B cell (primary cell): ENCODE data around the gene KIAA0232. TPM values are rescaled to one million over a fixed set of nuclear protein-coding genes. Genes with fewer than 3 reads are reported as not detected.

Experiments
- ATAC-seq: fragments of 200-7000 bp; cut with Tn5 transposase; one replicate; pipeline ENCODE4 v1.10.0; 2021; ENCODE audit warnings: low read depth, mild to moderate bottlenecking, moderate number of reproducible peaks, moderate library complexity
- CTCF ChIA-PET: fragments of 350-600 bp; sonication (Branson Sonifier 250); formaldehyde crosslinking; loops from one replicate; lab custom pipeline; 2021; ENCODE audit warnings: antibody characterized with exemption, inconsistent platforms; lab: Charles Lee
- POLR2A ChIA-PET: fragments of 350-600 bp; sonication (Branson Sonifier 250); formaldehyde crosslinking; loops from one replicate; lab custom pipeline; 2021; ENCODE audit warnings: antibody characterized with exemption; lab: Charles Lee
- DNase-seq: peaks from one replicate; pipeline ENCODE4 v3.0.0; 2013
- H2AFZ ChIP-seq: 2 replicates; pipeline ENCODE4 v1.6.1; 2012; ENCODE audit warnings: mild to moderate bottlenecking, low read depth, low read length; ENCODE audit not compliant: insufficient read depth, poor library complexity, severe bottlenecking
- H3K27ac ChIP-seq, 2 donors: 1 replicate in 1 of 2; 2 replicates in 1 of 2; pipeline ENCODE4 v1.5.1; 2012 to 2013; ENCODE audit warnings: low read length in 2 of 2, mild to moderate bottlenecking in 2 of 2, moderate library complexity in 1 of 2
- H3K27me3 ChIP-seq, 4 experiments: fragments of 200-600 bp in 1 of 4; sonication (generic) in 1 of 4; replicated peaks in 1 of 4; 1 replicate in 2 of 4; 2 replicates in 2 of 4; pipeline versions ENCODE4 v1.6.1 to v1.7.0; 2013 to 2016; ENCODE audit warnings: low read length in 3 of 4, mild to moderate bottlenecking in 2 of 4, mixed read lengths in 1 of 4, moderate library complexity in 1 of 4; ENCODE audit not compliant: insufficient read depth in 4 of 4, control insufficient read depth in 3 of 4; ENCODE audit errors: control extremely low read depth in 1 of 4
- H3K36me3 ChIP-seq, 2 experiments: replicated peaks in 1 of 2; 1 replicate in 1 of 2; 2 replicates in 1 of 2; pipeline versions ENCODE4 v1.6.1 to v1.7.1; 2013; ENCODE audit warnings: low read length in 1 of 2; ENCODE audit not compliant: insufficient read depth in 2 of 2, control insufficient read depth in 1 of 2; ENCODE audit errors: control extremely low read depth in 1 of 2, extremely low read depth in 1 of 2
- H3K4me1 ChIP-seq, 2 donors: fragments of 200-600 bp in 1 of 2; sonication (generic) in 1 of 2; 1 replicate in 1 of 2; 2 replicates in 1 of 2; pipeline versions ENCODE4 v1.5.1 to v1.6.1; 2013 to 2017; ENCODE audit warnings: low read length in 2 of 2; ENCODE audit not compliant: control insufficient read depth in 2 of 2, insufficient read depth in 2 of 2
- H3K4me2 ChIP-seq: replicated peaks from 2 replicates; pipeline ENCODE3; 2012; ENCODE audit warnings: mild to moderate bottlenecking, low read depth, low read length; ENCODE audit not compliant: poor library complexity, severe bottlenecking
- H3K4me3 ChIP-seq, 5 experiments: fragments of 200-600 bp in 1 of 5; sonication (generic) in 1 of 5; 1 replicate in 3 of 5; 2 replicates in 2 of 5; pipeline versions ENCODE4 v1.5.1 to v1.7.0; 2011 to 2016; ENCODE audit warnings: low read length in 4 of 5, mild to moderate bottlenecking in 4 of 5, low read depth in 2 of 5, control low read depth in 1 of 5, moderate library complexity in 1 of 5; ENCODE audit not compliant: insufficient read depth in 1 of 5; ENCODE audit errors: control extremely low read depth in 1 of 5, extremely low read depth in 1 of 5
- H3K79me2 ChIP-seq: fragments of 200-600 bp; sonication (generic); one replicate; pipeline ENCODE4 v1.6.0; 2016; ENCODE audit warnings: low read length; ENCODE audit not compliant: control insufficient read depth, insufficient read depth
- H3K9ac ChIP-seq: fragments of 200-600 bp; sonication (generic); 2 replicates; pipeline ENCODE4 v1.6.1; 2017; ENCODE audit warnings: mild to moderate bottlenecking, low read length, moderate library complexity
- H3K9me3 ChIP-seq, 3 donors: one replicate each; pipeline versions ENCODE4 v1.6.1 to v1.7.1; 2013; ENCODE audit warnings: low read length in 2 of 3; ENCODE audit not compliant: control insufficient read depth in 2 of 3, insufficient read depth in 1 of 3; ENCODE audit errors: control extremely low read depth in 1 of 3
- H4K20me1 ChIP-seq: 2 replicates; pipeline ENCODE4 v1.6.0; 2012; ENCODE audit warnings: mild to moderate bottlenecking, low read length; ENCODE audit not compliant: insufficient read depth, control insufficient read depth, poor library complexity, severe bottlenecking
- H3K27ac Mint-ChIP-seq: one replicate; pipeline ENCODE4 v1.8.0; 2021; ENCODE audit warnings: mixed read lengths
- H3K27me3 Mint-ChIP-seq: one replicate; pipeline ENCODE4 v1.8.0; 2021; ENCODE audit warnings: mixed read lengths
- H3K4me1 Mint-ChIP-seq: one replicate; pipeline ENCODE4 v1.8.0; 2021; ENCODE audit warnings: mixed read lengths
- H3K4me3 Mint-ChIP-seq: one replicate; pipeline ENCODE4 v1.8.0; 2021; ENCODE audit warnings: mixed read lengths
- H3K9me3 Mint-ChIP-seq: one replicate; pipeline ENCODE4 v1.8.0; 2022; ENCODE audit warnings: mixed read lengths; ENCODE audit not compliant: insufficient read depth
- EZH2 ChIP-seq: IDR thresholded peaks from 2 replicates; pipeline ENCODE4 v1.6.1; 2012; ENCODE audit warnings: borderline replicate concordance, low read depth, mild to moderate bottlenecking, moderate library complexity, low read length; ENCODE audit not compliant: insufficient read depth, poor library complexity, severe bottlenecking
- WGBS: methylation state at CpG from one replicate; pipeline ENCODE4 v1.1.5; 2013; ENCODE audit warnings: missing lambda C conversion rate; ENCODE audit not compliant: insufficient coverage; 5-methylcytosine and 5-hydroxymethylcytosine counted together
- intact Hi-C: fragments of 100-400 bp; cut with micrococcal nuclease; formaldehyde crosslinking; loops from one replicate; pipeline ENCODE4 v1.10.0; 2022
- polyA plus RNA-seq: library from polyadenylated mRNA; depleted of rRNA; stranded (reverse); fragments of >200 nt; gene quantifications from 2 replicates; pipeline ENCODE4 v1.2.3, GENCODE V29; 2012
- total RNA-seq, 2 donors: library from RNA; stranded (reverse); fragments of 120-200 nt in 1 of 2; gene quantifications; 1 replicate in 1 of 2; 2 replicates in 1 of 2; pipeline versions ENCODE4 v1.2.3 to v1.2.4, GENCODE V29; 2013 to 2022
- TF ChIP-seq, protein P1 (sequence below): fragments of 200-600 bp; IDR thresholded peaks from one replicate; pipeline ENCODE4 v1.8.0; 2022; ENCODE audit warnings: antibody characterized with exemption, mild to moderate bottlenecking

KIAA0232 gene
- total and polyA plus RNA-seq, 2 donors (not counting 1 experiment from before 2014, with no cell fraction given), result 2.9 to 20.8 TPM

DNA sequence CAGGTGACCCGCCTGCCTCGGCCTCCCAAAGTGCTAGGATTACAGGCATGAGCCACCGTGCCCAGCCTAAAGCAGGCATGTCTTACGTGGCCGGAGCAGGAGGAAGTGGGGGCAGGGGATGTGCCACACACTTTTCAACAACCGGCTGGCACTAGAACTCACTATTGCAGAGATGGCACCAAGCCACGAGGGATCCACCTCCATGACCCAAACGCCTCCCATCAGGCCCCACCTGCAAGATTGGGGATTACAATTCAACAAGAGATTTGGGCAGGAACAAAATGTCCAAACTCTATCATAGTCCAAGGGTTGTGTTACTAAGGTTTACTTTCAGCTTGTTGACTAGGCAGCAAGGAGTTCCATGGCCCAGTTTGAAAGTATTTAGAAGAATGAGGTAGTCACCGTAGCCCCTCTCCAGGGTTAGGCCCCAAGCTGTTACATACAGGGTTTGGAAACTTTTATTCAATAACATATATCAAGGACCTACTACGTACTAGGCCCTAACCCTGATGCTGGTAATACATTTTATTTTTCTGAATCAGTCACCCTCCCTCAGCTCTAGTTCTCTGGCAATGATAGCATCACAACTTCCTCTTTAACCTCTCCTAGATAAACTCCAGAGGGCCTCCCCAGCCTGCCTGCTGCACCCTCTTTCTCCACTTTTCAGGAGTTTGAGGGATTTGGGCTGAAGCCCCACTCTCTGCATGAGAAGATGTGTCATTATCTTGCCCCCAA, 109.1 kb downstream of the KIAA0232 start:
- Histone ChIP-seq H3K4me3 (no peak overlapping the region), H3K4me2 (peak overlapping the region; percentile 48)

More for the DNA sequence above, 109.1 kb downstream of the KIAA0232 start:
- no peaks in the 10 kb centered on the region for H3K27me3 ChIP-seq
- Mint-ChIP-seq H3K27me3 (no peaks in the 10 kb centered on the region), H3K4me1 (peaks cover 7% of the 10 kb centered on the region), H3K27ac (no peak overlapping the region), H3K9me3 (no peaks in the 10 kb centered on the region), H3K4me3 (no peak overlapping the region)
- no peaks in the 10 kb centered on the region for H3K36me3 ChIP-seq
- peak overlapping the region; percentile 68 for H2AFZ ChIP-seq
- ATAC-seq (no peak), DNase-seq (no peak)
- no peaks in the 10 kb centered on the region for H3K79me2 ChIP-seq
- H3K27ac ChIP-seq, result no peak overlapping the region
- ChIA-PET POLR2A (no interaction called here), CTCF (interaction anchor here (1.9 kb wide), 1 partner anchor 177 kb away, joined by 7 read pairs; no protein-coding TSS in a partner anchor)
- peaks cover 0 to 26% (median 0%) of the 10 kb centered on the region in 3 donors for H3K9me3 ChIP-seq
- no peak for TF ChIP-seq EZH2
- TF ChIP-seq, protein P1, sequence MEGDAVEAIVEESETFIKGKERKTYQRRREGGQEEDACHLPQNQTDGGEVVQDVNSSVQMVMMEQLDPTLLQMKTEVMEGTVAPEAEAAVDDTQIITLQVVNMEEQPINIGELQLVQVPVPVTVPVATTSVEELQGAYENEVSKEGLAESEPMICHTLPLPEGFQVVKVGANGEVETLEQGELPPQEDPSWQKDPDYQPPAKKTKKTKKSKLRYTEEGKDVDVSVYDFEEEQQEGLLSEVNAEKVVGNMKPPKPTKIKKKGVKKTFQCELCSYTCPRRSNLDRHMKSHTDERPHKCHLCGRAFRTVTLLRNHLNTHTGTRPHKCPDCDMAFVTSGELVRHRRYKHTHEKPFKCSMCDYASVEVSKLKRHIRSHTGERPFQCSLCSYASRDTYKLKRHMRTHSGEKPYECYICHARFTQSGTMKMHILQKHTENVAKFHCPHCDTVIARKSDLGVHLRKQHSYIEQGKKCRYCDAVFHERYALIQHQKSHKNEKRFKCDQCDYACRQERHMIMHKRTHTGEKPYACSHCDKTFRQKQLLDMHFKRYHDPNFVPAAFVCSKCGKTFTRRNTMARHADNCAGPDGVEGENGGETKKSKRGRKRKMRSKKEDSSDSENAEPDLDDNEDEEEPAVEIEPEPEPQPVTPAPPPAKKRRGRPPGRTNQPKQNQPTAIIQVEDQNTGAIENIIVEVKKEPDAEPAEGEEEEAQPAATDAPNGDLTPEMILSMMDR, result no peak
- H4K20me1 ChIP-seq, result no peaks in the 10 kb centered on the region
- H3K9ac ChIP-seq, result no peak overlapping the region
- H3K4me1 ChIP-seq, result peaks cover 14 to 20% of the 10 kb centered on the region in 2 donors
- intact Hi-C loops, result no loop called here
- WGBS, result 64% methylated on average over 6 of the region's 10 CpGs
